Measurements from ENCODE around the gene COL20A1.

- no peak for TF ChIP-seq EZH2phosphoT487 (IDR thresholded peaks at IDR 0.05; ENCODE audit: insufficient read depth, low read depth)
- no peak for TF ChIP-seq EZH2 (IDR thresholded peaks at IDR 0.05; ENCODE audit: insufficient read depth, poor library complexity, severe bottlenecking)
These were observed 77.0 kb downstream of the COL20A1 start for GRCh38 chr20:63369724-63370617.
